CD14-positive monocyte (primary cell): ENCODE results near the gene MACO1. TPM values are rescaled to one million over a fixed set of nuclear protein-coding genes. Genes with fewer than 3 reads are reported as not detected.

Source experiments
- DNase-seq, 3 donors: peaks; one replicate each; pipeline ENCODE4 v3.0.0-alpha.2; 2011 to 2022
- H2AFZ ChIP-seq: 2 replicates; pipeline ENCODE4 v1.6.0; 2012; ENCODE audit warnings: mild to moderate bottlenecking, low read depth, low read length, inconsistent platforms; ENCODE audit not compliant: insufficient read depth, poor library complexity, severe bottlenecking
- H3K27ac ChIP-seq, 2 donors: 1 replicate in 1 of 2; 2 replicates in 1 of 2; pipeline ENCODE4 v1.5.1; 2012 to 2013; ENCODE audit warnings: low read length in 2 of 2, control low read depth in 1 of 2, inconsistent platforms in 1 of 2, low read depth in 1 of 2, mild to moderate bottlenecking in 1 of 2
- H3K27me3 ChIP-seq, 2 donors: one replicate each; pipeline versions ENCODE4 v1.6.0 to v1.6.1; 2011 to 2013; ENCODE audit warnings: low read length in 2 of 2; ENCODE audit not compliant: control insufficient read depth in 2 of 2, insufficient read depth in 2 of 2
- H3K36me3 ChIP-seq, 2 donors: replicated peaks in 1 of 2; 1 replicate in 1 of 2; 2 replicates in 1 of 2; pipeline versions ENCODE4 v1.5.1 to v1.6.1; 2012 to 2013; ENCODE audit warnings: low read length in 2 of 2, control low read depth in 1 of 2, inconsistent platforms in 1 of 2, mild to moderate bottlenecking in 1 of 2; ENCODE audit not compliant: insufficient read depth in 2 of 2, control insufficient read depth in 1 of 2
- H3K4me1 ChIP-seq, 2 donors: 1 replicate in 1 of 2; 2 replicates in 1 of 2; pipeline versions ENCODE4 v1.5.1 to v1.6.1; 2012 to 2013; ENCODE audit warnings: low read length in 2 of 2, control low read depth in 1 of 2, inconsistent platforms in 1 of 2, mild to moderate bottlenecking in 1 of 2, moderate library complexity in 1 of 2; ENCODE audit not compliant: insufficient read depth in 2 of 2, control insufficient read depth in 1 of 2
- H3K4me2 ChIP-seq: replicated peaks from 2 replicates; pipeline ENCODE3; 2012; ENCODE audit warnings: low read length, moderate library complexity, mild to moderate bottlenecking; ENCODE audit not compliant: poor library complexity, severe bottlenecking; ENCODE audit errors: extremely low read depth
- H3K4me3 ChIP-seq, 3 experiments: fragments of 200-600 bp in 1 of 3; sonication (generic) in 1 of 3; replicated peaks in 1 of 3; 1 replicate in 2 of 3; 2 replicates in 1 of 3; pipeline ENCODE4 v1.5.1; 2011 to 2013; ENCODE audit warnings: low read length in 3 of 3, mild to moderate bottlenecking in 3 of 3, control low read depth in 2 of 3, low read depth in 2 of 3, inconsistent platforms in 1 of 3, moderate library complexity in 1 of 3
- H3K79me2 ChIP-seq: 2 replicates; pipeline ENCODE4 v1.6.0; 2012; ENCODE audit warnings: mild to moderate bottlenecking, control low read depth, inconsistent platforms, low read length, moderate library complexity; ENCODE audit not compliant: insufficient read depth
- H3K9ac ChIP-seq: 2 replicates; pipeline ENCODE4 v1.6.0; 2017; ENCODE audit warnings: low read length, mild to moderate bottlenecking; ENCODE audit not compliant: insufficient read depth, poor library complexity, severe bottlenecking
- H3K9me3 ChIP-seq, 2 donors: replicated peaks in 1 of 2; 1 replicate in 1 of 2; 2 replicates in 1 of 2; pipeline versions ENCODE4 v1.5.1 to v1.6.1; 2012 to 2013; ENCODE audit warnings: low read length in 2 of 2, control low read depth in 1 of 2; ENCODE audit not compliant: control insufficient read depth in 1 of 2, insufficient read depth in 1 of 2
- H4K20me1 ChIP-seq: 2 replicates; pipeline ENCODE4 v1.6.0; 2012; ENCODE audit warnings: mild to moderate bottlenecking, low read length, control low read depth, moderate library complexity; ENCODE audit not compliant: insufficient read depth
- H3K27ac Mint-ChIP-seq, 7 donors: one replicate each; pipeline ENCODE4 v1.8.0; 2020; ENCODE audit warnings: mild to moderate bottlenecking in 7 of 7, mixed read lengths in 7 of 7, moderate library complexity in 6 of 7, inconsistent platforms in 2 of 7
- H3K27me3 Mint-ChIP-seq, 3 donors: one replicate each; pipeline ENCODE4 v1.8.0; 2021 to 2022; ENCODE audit warnings: low read depth in 3 of 3, mild to moderate bottlenecking in 3 of 3, mixed read lengths in 3 of 3, moderate library complexity in 3 of 3, inconsistent platforms in 1 of 3
- H3K36me3 Mint-ChIP-seq, 2 donors: one replicate each; pipeline ENCODE4 v1.8.0; 2020; ENCODE audit warnings: mixed read lengths in 2 of 2, inconsistent platforms in 1 of 2, mild to moderate bottlenecking in 1 of 2
- H3K4me1 Mint-ChIP-seq: one replicate; pipeline ENCODE4 v1.8.0; 2020; ENCODE audit warnings: mild to moderate bottlenecking, mixed read lengths
- H3K4me3 Mint-ChIP-seq, 2 donors: one replicate each; pipeline ENCODE4 v1.8.0; 2020; ENCODE audit warnings: mild to moderate bottlenecking in 2 of 2, mixed read lengths in 2 of 2, moderate library complexity in 1 of 2
- H3K9me3 Mint-ChIP-seq, 7 donors: one replicate each; pipeline ENCODE4 v1.8.0; 2020 to 2022; ENCODE audit warnings: mixed read lengths in 7 of 7, mild to moderate bottlenecking in 6 of 7, moderate library complexity in 6 of 7, inconsistent platforms in 2 of 7
- WGBS: methylation state at CpG from one replicate; pipeline ENCODE4 v1.1.5; 2013; ENCODE audit warnings: missing lambda C conversion rate; ENCODE audit not compliant: insufficient coverage; 5-methylcytosine and 5-hydroxymethylcytosine counted together
- intact Hi-C, 2 donors: fragments of 100-400 bp; cut with micrococcal nuclease; formaldehyde crosslinking; loops; one replicate each; pipeline versions ENCODE4 v1.15.0 to v1.15.1; 2023
- polyA plus RNA-seq, 3 donors: library from polyadenylated mRNA; depleted of rRNA in 1 of 3; unstranded in 2 of 3; stranded (reverse) in 1 of 3; fragments of 300-500 nt in 2 of 3; fragments of >200 nt in 1 of 3; fragmentation: Illumina TruSeq in 2 of 3; gene quantifications; 1 replicate in 2 of 3; 2 replicates in 1 of 3; pipeline ENCODE4 v1.2.3, GENCODE V29; 2012 to 2021
- TF ChIP-seq, protein P1 (sequence below): fragments of 200-600 bp; IDR thresholded peaks from one replicate; pipeline ENCODE4 v1.8.0; 2022; ENCODE audit warnings: antibody characterized with exemption, mild to moderate bottlenecking

MACO1 gene
- polyA plus RNA-seq, 3 donors = 2.6 to 4.1 (median 3.9) TPM

DNA sequence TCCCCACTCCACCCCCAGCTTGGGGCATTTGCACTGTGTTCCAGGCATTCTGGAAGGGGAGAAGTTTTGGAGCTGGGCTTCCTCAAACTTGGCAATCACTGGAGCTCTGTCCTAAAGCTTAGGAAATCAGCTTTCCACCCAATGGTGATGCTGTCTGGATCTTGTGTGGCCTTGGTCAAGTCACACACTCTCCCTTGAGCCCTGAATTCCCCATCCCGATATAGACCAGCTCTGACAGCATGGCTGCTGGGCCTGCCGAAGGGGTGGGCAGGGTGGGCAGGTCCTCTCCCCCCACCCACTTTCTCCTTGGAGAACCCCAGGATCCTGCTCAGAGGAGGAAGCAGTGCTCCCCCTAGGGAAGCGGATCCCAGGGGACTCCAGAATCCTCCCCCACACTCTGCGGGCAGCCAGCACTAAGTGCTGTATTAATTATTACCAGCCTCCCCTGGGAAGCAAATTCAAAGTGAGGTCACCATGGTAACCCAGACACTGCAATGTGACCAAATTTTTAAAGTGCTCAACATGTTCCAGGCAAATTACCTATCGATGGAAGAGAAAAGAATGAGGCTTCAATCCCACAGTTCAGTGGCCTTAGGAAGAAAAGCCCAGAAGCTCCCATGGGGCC is 91.4 kb downstream of the MACO1 start:
- no peak overlapping the region for H2AFZ ChIP-seq
- intact Hi-C loops = loop anchor here in 1 of 2 donors (10.0 kb wide), 1 partner anchor 237 kb away; no protein-coding TSS in a partner anchor
- peaks cover 0 to 7% (median 4%) of the 10 kb centered on the region in 7 donors for H3K9me3 Mint-ChIP-seq
- 90% methylated on average over 4 of the region's 5 CpGs for WGBS
- H4K20me1 ChIP-seq = no peaks in the 10 kb centered on the region
- DNase-seq = no peak
- no peaks in the 10 kb centered on the region for H3K27me3 ChIP-seq
- no peaks in the 10 kb centered on the region for H3K4me1 ChIP-seq
- H3K27me3 Mint-ChIP-seq = peaks cover 0 to 4% (median 1%) of the 10 kb centered on the region in 3 donors
- H3K36me3 ChIP-seq = no peaks in the 10 kb centered on the region
- H3K27ac ChIP-seq = no peak overlapping the region
- peaks cover 0 to 4% of the 10 kb centered on the region in 2 donors for H3K9me3 ChIP-seq
- no peaks in the 10 kb centered on the region for H3K36me3 Mint-ChIP-seq
- TF ChIP-seq, protein P1, sequence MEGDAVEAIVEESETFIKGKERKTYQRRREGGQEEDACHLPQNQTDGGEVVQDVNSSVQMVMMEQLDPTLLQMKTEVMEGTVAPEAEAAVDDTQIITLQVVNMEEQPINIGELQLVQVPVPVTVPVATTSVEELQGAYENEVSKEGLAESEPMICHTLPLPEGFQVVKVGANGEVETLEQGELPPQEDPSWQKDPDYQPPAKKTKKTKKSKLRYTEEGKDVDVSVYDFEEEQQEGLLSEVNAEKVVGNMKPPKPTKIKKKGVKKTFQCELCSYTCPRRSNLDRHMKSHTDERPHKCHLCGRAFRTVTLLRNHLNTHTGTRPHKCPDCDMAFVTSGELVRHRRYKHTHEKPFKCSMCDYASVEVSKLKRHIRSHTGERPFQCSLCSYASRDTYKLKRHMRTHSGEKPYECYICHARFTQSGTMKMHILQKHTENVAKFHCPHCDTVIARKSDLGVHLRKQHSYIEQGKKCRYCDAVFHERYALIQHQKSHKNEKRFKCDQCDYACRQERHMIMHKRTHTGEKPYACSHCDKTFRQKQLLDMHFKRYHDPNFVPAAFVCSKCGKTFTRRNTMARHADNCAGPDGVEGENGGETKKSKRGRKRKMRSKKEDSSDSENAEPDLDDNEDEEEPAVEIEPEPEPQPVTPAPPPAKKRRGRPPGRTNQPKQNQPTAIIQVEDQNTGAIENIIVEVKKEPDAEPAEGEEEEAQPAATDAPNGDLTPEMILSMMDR = no peak
- H3K79me2 ChIP-seq = no peaks in the 10 kb centered on the region
- no peak overlapping the region for H3K4me2 ChIP-seq
- H3K4me1 Mint-ChIP-seq = no peaks in the 10 kb centered on the region
- no peak overlapping the region for H3K27ac Mint-ChIP-seq
- H3K9ac ChIP-seq = no peak overlapping the region
- no peak overlapping the region for H3K4me3 Mint-ChIP-seq
- no peak overlapping the region for H3K4me3 ChIP-seq

DNA sequence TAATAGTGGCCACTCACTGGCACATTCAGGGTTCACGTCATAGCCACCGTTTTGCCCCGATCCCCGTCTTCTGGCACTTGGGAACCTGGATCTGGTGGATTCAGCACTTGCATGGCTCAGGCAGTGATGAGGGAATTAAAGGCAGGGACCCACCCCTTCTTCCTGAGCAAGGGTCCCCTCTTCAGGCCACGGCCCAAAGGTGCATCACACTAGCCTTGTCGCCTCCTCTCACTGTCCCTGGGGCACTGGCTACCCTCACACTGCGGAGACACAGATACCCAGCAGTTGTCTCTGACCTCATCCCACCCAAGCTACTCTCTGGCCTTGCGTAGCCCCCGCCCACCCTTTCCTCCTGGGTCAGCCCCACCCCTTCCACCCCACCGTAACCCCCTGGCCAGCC is 92.8 kb downstream of the MACO1 start:
- H3K27me3 ChIP-seq = no peaks in the 10 kb centered on the region
- H3K36me3 Mint-ChIP-seq = no peaks in the 10 kb centered on the region
- TF ChIP-seq, protein P1 = no peak
- no peak overlapping the region for H3K4me3 Mint-ChIP-seq
- no peaks in the 10 kb centered on the region for H4K20me1 ChIP-seq
- 100% methylated on average over 6 of the region's 10 CpGs for WGBS
- H3K9ac ChIP-seq = no peak overlapping the region
- no peak overlapping the region for H3K4me2 ChIP-seq
- peaks cover 0 to 7% (median 3%) of the 10 kb centered on the region in 7 donors for H3K9me3 Mint-ChIP-seq
- no peak for DNase-seq
- H3K4me3 ChIP-seq = no peak overlapping the region
- no peak overlapping the region for H3K27ac ChIP-seq
- no peak overlapping the region for H2AFZ ChIP-seq
- no peaks in the 10 kb centered on the region for H3K4me1 ChIP-seq
- H3K36me3 ChIP-seq = no peaks in the 10 kb centered on the region
- peaks cover 0 to 4% (median 1%) of the 10 kb centered on the region in 3 donors for H3K27me3 Mint-ChIP-seq
- intact Hi-C loops = loop anchor here in 1 of 2 donors (10.0 kb wide), 1 partner anchor 239 kb away; no protein-coding TSS in a partner anchor
- no peak overlapping the region for H3K27ac Mint-ChIP-seq
- H3K79me2 ChIP-seq = no peaks in the 10 kb centered on the region
- peaks cover 0 to 4% of the 10 kb centered on the region in 2 donors for H3K9me3 ChIP-seq
- H3K4me1 Mint-ChIP-seq = no peaks in the 10 kb centered on the region
